Panc1 (cell line): ENCODE data around the gene ACTL6B. TPM values are rescaled to one million over a fixed set of nuclear protein-coding genes. Genes with fewer than 3 reads are reported as not detected.

Experiments used
- ATAC-seq: fragments of 200-7000 bp; cut with Tn5 transposase; 2 replicates; pipeline ENCODE4 v1.9.1; 2020; ENCODE audit warnings: mild to moderate bottlenecking, moderate library complexity
- BruUV-seq: library from RNA; stranded (reverse); fragments of 400-500 nt; replicated peaks from 2 replicates; lab custom pipeline; 2021; lab: Mats Ljungman, UMichigan
- CTCF ChIA-PET: fragments of 300-600 bp; sonication (Branson Sonifier 250); formaldehyde crosslinking; loops from one replicate; lab custom pipeline; 2022; ENCODE audit warnings: antibody characterized with exemption; lab: Charles Lee
- POLR2A ChIA-PET: fragments of 300-600 bp; sonication (Branson Sonifier 250); formaldehyde crosslinking; loops from one replicate; lab custom pipeline; 2022; ENCODE audit warnings: antibody characterized with exemption; lab: Charles Lee
- DNase-seq: peaks from one replicate; pipeline ENCODE4 v3.0.0-alpha.2; 2010; ENCODE audit warnings: low read depth, low spot score
- H3K27ac ChIP-seq: 2 replicates; pipeline ENCODE4 v1.5.1; 2011; ENCODE audit warnings: mild to moderate bottlenecking, low read length, inconsistent platforms
- H3K27me3 ChIP-seq: fragments of 200-500 bp; sonication (Bioruptor generic); 2 replicates; pipeline ENCODE4 v1.6.0; 2014; ENCODE audit warnings: low read length, inconsistent platforms; ENCODE audit not compliant: control insufficient read depth, insufficient read depth
- H3K36me3 ChIP-seq: fragments of 200-500 bp; sonication (Bioruptor generic); 2 replicates; pipeline ENCODE4 v1.5.1; 2014; ENCODE audit warnings: inconsistent platforms, mild to moderate bottlenecking, low read length, moderate library complexity; ENCODE audit not compliant: control insufficient read depth, insufficient read depth
- H3K4me1 ChIP-seq: 2 replicates; pipeline ENCODE4 v1.5.1; 2011; ENCODE audit warnings: inconsistent platforms, mild to moderate bottlenecking, low read length, moderate library complexity; ENCODE audit not compliant: control insufficient read depth, insufficient read depth
- H3K4me3 ChIP-seq, 2 experiments: 2 replicates each; pipeline ENCODE4 v1.5.1; 2011 to 2012; ENCODE audit warnings: low read depth in 2 of 2, low read length in 2 of 2, mild to moderate bottlenecking in 2 of 2, inconsistent platforms in 1 of 2, moderate library complexity in 1 of 2
- H3K9me3 ChIP-seq: fragments of 200-500 bp; sonication (Bioruptor generic); 2 replicates; pipeline ENCODE4 v1.5.1; 2014; ENCODE audit warnings: low read depth, mild to moderate bottlenecking, inconsistent platforms, low read length, moderate library complexity; ENCODE audit not compliant: control insufficient read depth, insufficient read depth
- POLR2AphosphoS5 ChIP-seq: IDR thresholded peaks from 2 replicates; pipeline ENCODE4 v1.6.1; 2012; ENCODE audit warnings: mild to moderate bottlenecking, low read depth, low read length, moderate library complexity
- SIN3A ChIP-seq: IDR thresholded peaks from 2 replicates; pipeline ENCODE4 v1.6.1; 2012; ENCODE audit warnings: low read depth, mild to moderate bottlenecking, low read length, moderate library complexity, borderline replicate concordance; ENCODE audit not compliant: insufficient read depth
- TCF7L2 ChIP-seq: IDR thresholded peaks from 2 replicates; pipeline ENCODE4 v1.6.1; 2011; ENCODE audit warnings: mild to moderate bottlenecking, low read depth, low read length, inconsistent platforms
- in situ Hi-C: cut with HindIII; loops from 2 replicates; pipeline ENCODE4 v1.10.0; 2016; ENCODE audit warnings: low sequenced_read_pairs, low pct_unique_long_range_greater_than_20kb
- intact Hi-C: fragments of 100-400 bp; cut with micrococcal nuclease; formaldehyde crosslinking; loops from one replicate; pipeline ENCODE4 v1.10.0; 2022; ENCODE audit not compliant: unreplicated experiment
- total RNA-seq: library from RNA; stranded (reverse); gene quantifications from one replicate; pipeline ENCODE4 v1.2.1, GENCODE V29; 2021; ENCODE audit not compliant: unreplicated experiment
- TF ChIP-seq, protein P1 (sequence below): fragments of 450-650 bp; IDR thresholded peaks from 2 replicates; pipeline ENCODE4 v1.5.1; 2017; ENCODE audit warnings: mild to moderate bottlenecking
- TF ChIP-seq, protein P2 (sequence below), 2 experiments: IDR thresholded peaks; 2 replicates each; pipeline ENCODE4 v1.6.1; 2011 to 2012; ENCODE audit warnings: low read depth in 2 of 2, control low read depth in 1 of 2, low read length in 1 of 2, mild to moderate bottlenecking in 1 of 2, moderate library complexity in 1 of 2; ENCODE audit not compliant: insufficient read depth in 1 of 2

The ACTL6B gene
- total RNA-seq, 1 experiment from 2014 or later: not detected

DNA sequence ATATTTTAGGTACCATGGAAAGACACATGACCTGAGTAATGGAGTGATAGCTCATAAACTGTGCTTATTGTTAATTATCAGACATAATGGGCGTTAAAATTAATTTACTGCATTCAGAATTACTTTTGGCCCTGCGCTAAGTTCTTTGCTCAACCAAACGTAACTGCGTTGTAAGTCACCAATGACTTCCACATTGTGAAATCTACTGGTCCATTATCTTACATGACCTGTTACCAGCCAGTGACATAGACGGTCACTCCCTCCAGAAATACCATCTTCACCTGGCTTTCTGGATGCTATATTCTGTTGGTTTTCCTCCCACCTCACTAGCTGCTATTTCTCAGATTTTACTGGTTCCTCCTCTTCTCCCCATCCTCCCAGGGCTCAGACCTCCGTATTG, 42.8 kb upstream of the ACTL6B start:
- POLR2A ChIA-PET: no interaction called here
- Histone ChIP-seq H3K4me1 (0 out of 2 replicates have a peak, but pooled peaks cover 3% of the 10 kb centered on the region), H3K4me3 (no peak overlapping the region), H3K36me3 (no peaks in the 10 kb centered on the region), H3K27ac (no peak overlapping the region), H3K27me3 (no peaks in the 10 kb centered on the region), H3K9me3 (no peaks in the 10 kb centered on the region)
- DNase-seq: no peak
- no peak for TF ChIP-seq TCF7L2
- no peak for TF ChIP-seq POLR2AphosphoS5
- TF ChIP-seq SIN3A: no peak
- TF ChIP-seq, protein P1, sequence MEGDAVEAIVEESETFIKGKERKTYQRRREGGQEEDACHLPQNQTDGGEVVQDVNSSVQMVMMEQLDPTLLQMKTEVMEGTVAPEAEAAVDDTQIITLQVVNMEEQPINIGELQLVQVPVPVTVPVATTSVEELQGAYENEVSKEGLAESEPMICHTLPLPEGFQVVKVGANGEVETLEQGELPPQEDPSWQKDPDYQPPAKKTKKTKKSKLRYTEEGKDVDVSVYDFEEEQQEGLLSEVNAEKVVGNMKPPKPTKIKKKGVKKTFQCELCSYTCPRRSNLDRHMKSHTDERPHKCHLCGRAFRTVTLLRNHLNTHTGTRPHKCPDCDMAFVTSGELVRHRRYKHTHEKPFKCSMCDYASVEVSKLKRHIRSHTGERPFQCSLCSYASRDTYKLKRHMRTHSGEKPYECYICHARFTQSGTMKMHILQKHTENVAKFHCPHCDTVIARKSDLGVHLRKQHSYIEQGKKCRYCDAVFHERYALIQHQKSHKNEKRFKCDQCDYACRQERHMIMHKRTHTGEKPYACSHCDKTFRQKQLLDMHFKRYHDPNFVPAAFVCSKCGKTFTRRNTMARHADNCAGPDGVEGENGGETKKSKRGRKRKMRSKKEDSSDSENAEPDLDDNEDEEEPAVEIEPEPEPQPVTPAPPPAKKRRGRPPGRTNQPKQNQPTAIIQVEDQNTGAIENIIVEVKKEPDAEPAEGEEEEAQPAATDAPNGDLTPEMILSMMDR: no peak
- TF ChIP-seq, protein P2, sequence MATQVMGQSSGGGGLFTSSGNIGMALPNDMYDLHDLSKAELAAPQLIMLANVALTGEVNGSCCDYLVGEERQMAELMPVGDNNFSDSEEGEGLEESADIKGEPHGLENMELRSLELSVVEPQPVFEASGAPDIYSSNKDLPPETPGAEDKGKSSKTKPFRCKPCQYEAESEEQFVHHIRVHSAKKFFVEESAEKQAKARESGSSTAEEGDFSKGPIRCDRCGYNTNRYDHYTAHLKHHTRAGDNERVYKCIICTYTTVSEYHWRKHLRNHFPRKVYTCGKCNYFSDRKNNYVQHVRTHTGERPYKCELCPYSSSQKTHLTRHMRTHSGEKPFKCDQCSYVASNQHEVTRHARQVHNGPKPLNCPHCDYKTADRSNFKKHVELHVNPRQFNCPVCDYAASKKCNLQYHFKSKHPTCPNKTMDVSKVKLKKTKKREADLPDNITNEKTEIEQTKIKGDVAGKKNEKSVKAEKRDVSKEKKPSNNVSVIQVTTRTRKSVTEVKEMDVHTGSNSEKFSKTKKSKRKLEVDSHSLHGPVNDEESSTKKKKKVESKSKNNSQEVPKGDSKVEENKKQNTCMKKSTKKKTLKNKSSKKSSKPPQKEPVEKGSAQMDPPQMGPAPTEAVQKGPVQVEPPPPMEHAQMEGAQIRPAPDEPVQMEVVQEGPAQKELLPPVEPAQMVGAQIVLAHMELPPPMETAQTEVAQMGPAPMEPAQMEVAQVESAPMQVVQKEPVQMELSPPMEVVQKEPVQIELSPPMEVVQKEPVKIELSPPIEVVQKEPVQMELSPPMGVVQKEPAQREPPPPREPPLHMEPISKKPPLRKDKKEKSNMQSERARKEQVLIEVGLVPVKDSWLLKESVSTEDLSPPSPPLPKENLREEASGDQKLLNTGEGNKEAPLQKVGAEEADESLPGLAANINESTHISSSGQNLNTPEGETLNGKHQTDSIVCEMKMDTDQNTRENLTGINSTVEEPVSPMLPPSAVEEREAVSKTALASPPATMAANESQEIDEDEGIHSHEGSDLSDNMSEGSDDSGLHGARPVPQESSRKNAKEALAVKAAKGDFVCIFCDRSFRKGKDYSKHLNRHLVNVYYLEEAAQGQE (IDR thresholded peaks at IDR 0.05; ENCODE audit: insufficient read depth in 1 of 2, low read depth in 2 of 2, low read length in 1 of 2): no peak
- intact Hi-C loops (no loop called here), in situ Hi-C loops (no loop called here)
- no peak for ATAC-seq
- no TSS peak for BruUV-seq
- CTCF ChIA-PET: no interaction called here

- H3K27me3 ChIP-seq: no peaks in the 10 kb centered on the region
- ATAC-seq: no peak
- H3K36me3 ChIP-seq: peaks cover 3% of the 10 kb centered on the region; the same call in 1 of the 2 replicates
- POLR2A ChIA-PET: no interaction called here
- in situ Hi-C loops: no loop called here
- BruUV-seq: no TSS peak
- H3K4me1 ChIP-seq: peaks cover 22% of the 10 kb centered on the region
- TF ChIP-seq SIN3A: no peak
- TF ChIP-seq, protein P2 (IDR thresholded peaks at IDR 0.05; ENCODE audit: insufficient read depth in 1 of 2, low read depth in 2 of 2, low read length in 1 of 2): no peak
- TF ChIP-seq, protein P1: no peak
- TF ChIP-seq TCF7L2: no peak
- TF ChIP-seq POLR2AphosphoS5: no peak
- no peak for DNase-seq
- CTCF ChIA-PET: interaction anchor here (0.7 to 1.7 kb wide), 2 partner anchors 9 to 154 kb away, joined by 3 to 10 read pairs; partner anchors contain the start of gene POP7
- H3K9me3 ChIP-seq: no peaks in the 10 kb centered on the region
- no peak overlapping the region for H3K4me3 ChIP-seq
- no peak overlapping the region for H3K27ac ChIP-seq
- intact Hi-C loops: no loop called here
Observed at GRCh38 chr7:100696123-100696521, 39.9 kb upstream of the ACTL6B start.
